A204.1 (cell line): ENCODE measurements around the gene STAM.

Experiments
- FAIRE-seq: peaks from 2 replicates; lab custom pipeline; 2012; peaks lifted over from hg19 to GRCh38; lab: Jason Lieb, UNC

Gene STAM

DNA sequence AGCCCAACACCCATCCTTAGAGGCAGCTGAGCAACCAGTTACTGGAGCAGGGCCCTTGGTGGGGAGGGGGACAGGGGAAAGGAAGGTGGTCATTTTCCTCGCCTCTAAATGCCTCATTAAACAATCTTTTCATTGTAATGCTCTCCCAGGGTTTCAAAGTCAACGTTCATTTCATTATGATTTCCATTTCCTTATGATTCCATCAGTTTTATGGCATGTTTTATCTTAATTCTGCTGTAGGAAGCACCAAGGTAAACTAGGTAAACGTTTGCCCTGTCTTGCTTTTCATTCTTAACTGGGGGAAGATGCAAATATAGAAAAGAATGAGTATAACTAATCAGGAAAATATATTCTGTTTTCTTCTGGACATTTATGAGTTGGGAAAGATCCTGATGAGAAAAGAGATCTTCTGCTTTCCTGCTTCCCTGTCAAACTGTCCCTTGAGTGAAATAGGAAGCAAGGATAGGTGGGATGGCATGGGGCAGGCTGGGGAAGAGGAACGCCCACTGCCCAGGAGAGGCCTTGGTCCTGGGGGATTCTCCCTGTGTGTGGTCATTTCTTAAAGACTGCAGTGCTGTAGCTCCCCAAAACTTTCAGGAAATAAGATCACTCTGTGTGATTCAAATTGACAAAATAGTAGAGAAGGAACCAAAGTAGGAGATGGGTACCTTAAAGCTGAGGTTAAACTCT lies 87.5 kb downstream of the STAM start:
- no peak for FAIRE-seq

DNA sequence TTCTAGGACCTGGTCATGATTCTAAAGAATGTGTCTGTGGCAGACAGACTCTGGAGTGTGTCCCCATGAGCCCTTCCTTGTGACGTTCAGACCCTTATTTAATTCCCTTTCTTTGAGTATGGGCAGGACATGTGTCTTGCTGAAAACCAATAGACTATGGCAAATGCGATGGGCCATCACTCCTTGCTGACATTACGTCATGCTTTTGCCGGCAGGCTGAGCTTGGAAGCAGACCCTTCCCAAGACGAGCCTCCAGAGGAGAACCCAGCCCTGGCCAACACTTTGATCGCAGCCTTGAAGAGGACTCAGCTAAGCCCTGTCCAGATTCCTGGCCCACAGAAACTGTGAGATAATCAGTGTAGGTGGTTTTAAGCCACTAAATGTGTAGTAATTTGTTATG lies 89.7 kb downstream of the STAM start:
- FAIRE-seq = no peak

GRCh38 chr10:17734432-17735080 lies 90.6 kb downstream of the STAM start:
- no peak for FAIRE-seq

GRCh38 chr10:17735166-17735941 lies 91.4 kb downstream of the STAM start:
- no peak for FAIRE-seq

GRCh38 chr10:17736223-17736622 lies 92.3 kb downstream of the STAM start:
- no peak for FAIRE-seq

- peak; percentile 95 for FAIRE-seq
These were observed 93.3 kb downstream of the STAM start for GRCh38 chr10:17737027-17737965.

DNA sequence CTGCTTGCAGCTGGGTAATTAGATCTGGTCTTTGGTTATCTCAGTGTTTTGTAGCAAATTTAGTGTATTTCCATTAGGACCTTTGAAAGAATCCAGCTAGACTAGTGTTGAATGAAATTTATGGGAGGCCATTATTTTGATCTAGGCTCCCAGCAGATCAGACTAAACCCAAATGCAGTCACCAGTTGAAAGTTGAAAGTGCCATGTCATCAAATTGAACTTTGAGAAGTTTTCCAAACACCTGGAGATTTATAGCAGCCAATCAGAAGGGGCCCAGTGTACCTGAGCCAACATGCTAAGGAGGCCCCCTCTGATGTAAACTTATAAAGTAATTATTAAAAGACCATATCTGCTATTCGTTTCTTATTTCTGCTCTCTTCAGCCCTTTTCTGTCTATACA lies 96.7 kb downstream of the STAM start:
- FAIRE-seq = no peak

DNA sequence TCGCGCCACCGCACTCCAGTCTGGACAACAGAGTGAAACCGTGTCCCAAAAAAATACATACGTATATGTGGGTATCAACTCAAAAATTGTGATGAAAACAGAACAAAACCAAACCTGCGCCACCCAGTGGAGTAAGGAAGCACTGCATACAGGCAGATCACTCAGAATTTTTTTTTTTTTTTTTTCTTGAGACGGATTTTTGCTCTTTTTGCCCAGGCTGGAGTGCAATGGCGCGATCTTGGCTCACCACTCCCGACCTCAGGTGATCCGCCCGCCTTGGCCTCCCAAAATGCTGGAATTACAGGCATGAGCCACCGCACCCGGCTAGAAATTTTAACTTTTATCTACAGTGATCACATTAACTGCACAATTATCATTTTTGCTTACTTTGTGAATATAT lies 99.0 kb downstream of the STAM start:
- no peak for FAIRE-seq

DNA sequence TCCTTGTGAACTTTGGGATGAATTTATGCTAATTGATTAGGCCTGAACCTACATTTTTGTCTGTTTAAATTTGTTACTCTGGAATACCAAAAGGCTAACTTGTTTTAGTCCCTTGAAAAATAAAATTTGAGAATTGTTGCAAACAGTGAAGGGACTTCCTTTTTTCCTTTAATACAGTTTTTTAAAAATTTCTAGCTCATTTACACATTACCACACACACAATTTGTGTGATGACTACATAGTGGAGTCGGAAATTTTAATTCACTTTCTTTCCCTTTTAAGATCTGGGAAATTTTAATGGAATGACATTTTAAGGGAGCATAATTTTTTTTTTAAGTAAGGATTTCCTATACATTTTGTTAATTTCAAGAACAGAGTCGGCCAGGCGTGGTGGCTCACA lies 99.5 kb downstream of the STAM start:
- no peak for FAIRE-seq

DNA sequence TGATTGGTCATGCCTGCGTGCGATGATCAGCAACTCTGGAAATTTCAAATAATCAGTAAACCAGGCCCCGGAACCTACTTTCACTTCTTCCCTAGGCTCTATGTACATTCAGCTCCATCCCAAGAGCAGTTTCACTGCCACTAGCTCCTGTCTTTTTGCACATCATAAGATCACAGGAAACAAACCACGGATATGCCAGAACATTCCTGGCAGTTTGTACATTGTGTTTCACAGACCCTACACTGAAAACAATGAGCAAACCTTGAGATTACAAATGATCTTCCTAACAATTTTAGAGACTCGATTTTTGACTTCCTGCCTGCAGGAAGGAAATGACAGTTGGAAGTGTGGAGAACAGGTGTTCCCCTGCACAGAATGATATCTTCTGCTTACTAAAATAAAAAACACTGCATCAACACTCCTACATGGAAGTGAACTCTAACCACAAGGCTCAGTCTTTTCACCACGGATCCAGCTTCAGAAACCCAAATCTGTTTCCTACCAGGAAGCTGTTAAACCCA lies 100.5 kb downstream of the STAM start:
- FAIRE-seq = no peak

- FAIRE-seq = no peak
These were observed 104.1 kb downstream of the STAM start for GRCh38 chr10:17747883-17748550.

GRCh38 chr10:17749890-17750289 lies 105.9 kb downstream of the STAM start:
- FAIRE-seq = no peak

- no peak for FAIRE-seq
These were observed 108.0 kb downstream of the STAM start, which contains the start of gene TMEM236 for GRCh38 chr10:17751781-17752445. TMEM236 (plus strand) TSS chr10:17752201; CDS start chr10:17752296, 95 bp downstream.

- FAIRE-seq = no peak
These were observed 112.7 kb downstream of the STAM start for GRCh38 chr10:17756557-17757217.

DNA sequence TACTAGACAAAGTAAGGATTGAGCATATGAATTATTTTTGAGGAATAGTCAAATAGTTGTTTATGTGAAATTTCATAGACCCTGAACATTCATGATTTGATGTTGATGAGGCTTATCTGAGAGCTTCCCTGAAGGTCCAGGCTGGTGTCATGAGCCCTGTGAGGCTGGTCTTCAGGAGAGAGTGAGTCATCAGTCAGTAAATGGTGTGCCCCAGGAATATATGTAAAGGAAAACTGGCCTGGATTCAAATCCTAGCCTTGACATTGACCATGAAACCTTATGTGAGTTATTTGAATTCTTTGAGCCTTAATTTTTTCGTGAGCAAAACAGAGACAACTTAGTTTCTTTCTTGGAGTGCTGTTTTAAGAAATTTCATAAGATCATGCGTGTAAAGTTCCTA lies 114.2 kb downstream of the STAM start:
- FAIRE-seq = no peak

DNA sequence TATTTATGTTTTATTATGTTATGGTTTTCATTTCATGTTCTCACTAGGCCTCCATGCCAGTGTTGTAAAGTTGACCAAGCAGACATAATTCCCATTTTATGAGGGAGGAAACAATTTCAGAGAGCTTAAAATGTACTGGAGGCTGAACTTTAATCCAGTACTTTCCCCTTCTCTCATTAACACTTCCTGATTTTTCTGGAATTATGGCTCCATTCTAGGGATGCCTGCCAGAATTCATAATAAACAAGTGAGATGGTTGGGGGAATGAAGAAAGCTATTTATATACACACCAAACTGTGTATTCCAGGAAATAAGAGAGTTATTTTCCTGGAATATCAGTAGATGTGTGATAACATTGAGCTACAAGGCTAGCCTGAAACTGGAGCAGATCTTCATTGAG lies 114.9 kb downstream of the STAM start:
- no peak for FAIRE-seq

DNA sequence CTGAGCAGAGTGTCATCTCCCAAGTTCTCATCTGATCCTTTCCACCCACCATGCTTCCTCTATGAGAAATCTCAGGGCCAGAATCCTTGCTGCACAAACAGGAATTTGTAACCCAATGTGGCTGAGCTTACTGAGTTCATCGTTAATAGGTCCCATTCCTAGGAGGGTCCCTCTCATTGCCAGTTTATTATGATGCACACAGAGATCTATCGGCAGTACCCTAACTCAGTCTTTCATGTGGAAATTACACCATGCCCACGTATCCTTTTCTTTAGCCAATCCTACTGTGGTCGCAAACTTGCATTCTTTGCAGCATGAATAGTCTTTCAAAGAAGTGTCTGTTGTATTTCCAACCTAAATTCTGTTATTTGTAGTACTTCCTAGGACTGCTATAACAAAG lies 120.2 kb downstream of the STAM start:
- no peak for FAIRE-seq

DNA sequence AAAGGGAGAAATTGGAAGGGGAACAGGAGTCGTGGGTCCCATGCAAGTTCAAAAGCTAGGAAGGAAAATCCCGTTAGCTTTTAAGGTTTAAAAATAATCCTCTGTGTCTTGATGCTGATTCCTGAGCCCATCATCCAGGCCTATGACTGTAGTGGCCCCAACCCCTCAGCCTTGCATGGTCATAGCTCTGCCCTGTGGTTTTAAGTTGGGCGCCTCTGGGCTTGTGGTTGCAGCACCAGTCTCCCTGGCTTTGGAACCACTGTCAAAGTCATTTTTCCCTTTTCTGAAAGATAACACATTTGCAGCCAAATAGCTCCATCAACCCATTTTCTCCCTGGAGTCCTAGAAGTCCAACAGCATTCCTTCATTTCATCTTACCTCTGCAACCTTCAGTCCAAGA lies 121.7 kb downstream of the STAM start:
- no peak for FAIRE-seq
